ENCODE data around the gene ELP1. TPM values are rescaled to one million over a fixed set of nuclear protein-coding genes. Genes with fewer than 3 reads are reported as not detected.

ELP1 gene
- total RNA-seq, 1 experiment from 2014 or later: 27.9 TPM

GRCh38 chr9:108937561-108938305 lies 3.8 kb upstream of the ELP1 start (continued):
- TF ChIP-seq ZNF671 (CRISPR knock-in tag; IDR thresholded peaks at IDR 0.05) (no peak), SMAD4 (CRISPR knock-in tag; IDR thresholded peaks at IDR 0.05) (no peak), ZNF396 (CRISPR knock-in tag; IDR thresholded peaks at IDR 0.05; ENCODE audit: borderline replicate concordance) (no peak), ZNF232 (CRISPR knock-in tag; IDR thresholded peaks at IDR 0.05) (no peak), FOXP1 (CRISPR knock-in tag; IDR thresholded peaks at IDR 0.05; ENCODE audit: borderline replicate concordance) (no peak), NFATC4 (CRISPR knock-in tag; IDR thresholded peaks at IDR 0.05) (no peak), ATF6 (CRISPR knock-in tag; IDR thresholded peaks at IDR 0.05) (no peak)
- TF ChIP-seq, protein P1, sequence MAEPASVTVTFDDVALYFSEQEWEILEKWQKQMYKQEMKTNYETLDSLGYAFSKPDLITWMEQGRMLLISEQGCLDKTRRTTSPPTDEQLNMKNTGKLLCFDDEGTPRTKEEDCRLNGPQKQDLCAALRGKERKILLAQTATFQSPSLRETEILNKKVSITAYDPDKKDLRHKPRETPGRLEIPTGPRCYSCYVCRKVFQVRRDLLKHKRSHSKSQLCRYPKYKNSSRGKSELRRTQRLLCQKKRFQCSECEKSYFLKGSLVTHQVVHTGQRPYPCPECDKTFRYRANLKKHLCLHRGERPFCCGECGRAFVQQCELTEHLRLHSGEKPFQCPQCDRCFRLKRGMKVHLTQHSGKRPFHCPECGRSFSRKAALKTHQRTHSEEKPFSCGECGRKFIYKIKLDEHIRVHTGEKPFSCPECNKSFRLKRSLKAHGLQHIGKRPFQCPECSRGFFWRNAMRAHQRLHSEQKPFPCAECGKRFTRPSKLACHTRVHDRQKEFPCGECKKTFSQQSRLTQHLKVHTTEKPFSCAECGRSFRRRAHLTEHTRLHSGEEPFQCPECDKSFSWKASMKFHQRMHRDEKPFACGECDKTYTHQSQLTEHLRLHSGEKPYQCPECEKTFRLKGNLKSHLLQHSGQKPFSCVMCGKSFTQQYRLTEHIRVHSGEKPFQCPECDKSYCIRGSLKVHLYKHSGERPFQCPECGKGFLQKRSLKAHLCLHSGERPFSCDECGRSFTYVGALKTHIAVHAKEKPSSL (CRISPR knock-in tag; conservative IDR thresholded peaks at IDR 0.05): no peak
- TF ChIP-seq, protein P2, sequence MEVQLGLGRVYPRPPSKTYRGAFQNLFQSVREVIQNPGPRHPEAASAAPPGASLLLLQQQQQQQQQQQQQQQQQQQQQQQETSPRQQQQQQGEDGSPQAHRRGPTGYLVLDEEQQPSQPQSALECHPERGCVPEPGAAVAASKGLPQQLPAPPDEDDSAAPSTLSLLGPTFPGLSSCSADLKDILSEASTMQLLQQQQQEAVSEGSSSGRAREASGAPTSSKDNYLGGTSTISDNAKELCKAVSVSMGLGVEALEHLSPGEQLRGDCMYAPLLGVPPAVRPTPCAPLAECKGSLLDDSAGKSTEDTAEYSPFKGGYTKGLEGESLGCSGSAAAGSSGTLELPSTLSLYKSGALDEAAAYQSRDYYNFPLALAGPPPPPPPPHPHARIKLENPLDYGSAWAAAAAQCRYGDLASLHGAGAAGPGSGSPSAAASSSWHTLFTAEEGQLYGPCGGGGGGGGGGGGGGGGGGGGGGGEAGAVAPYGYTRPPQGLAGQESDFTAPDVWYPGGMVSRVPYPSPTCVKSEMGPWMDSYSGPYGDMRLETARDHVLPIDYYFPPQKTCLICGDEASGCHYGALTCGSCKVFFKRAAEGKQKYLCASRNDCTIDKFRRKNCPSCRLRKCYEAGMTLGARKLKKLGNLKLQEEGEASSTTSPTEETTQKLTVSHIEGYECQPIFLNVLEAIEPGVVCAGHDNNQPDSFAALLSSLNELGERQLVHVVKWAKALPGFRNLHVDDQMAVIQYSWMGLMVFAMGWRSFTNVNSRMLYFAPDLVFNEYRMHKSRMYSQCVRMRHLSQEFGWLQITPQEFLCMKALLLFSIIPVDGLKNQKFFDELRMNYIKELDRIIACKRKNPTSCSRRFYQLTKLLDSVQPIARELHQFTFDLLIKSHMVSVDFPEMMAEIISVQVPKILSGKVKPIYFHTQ (CRISPR knock-in tag; IDR thresholded peaks at IDR 0.05): no peak

GRCh38 chr9:108934323-108934893 lies 484 bp upstream of the ELP1 start, which contains the start of gene ABITRAM:
Gene ABITRAM (plus strand): TSS chr9:108934400. CDS start chr9:108934487, 87 bp downstream.
- ATAC-seq: peak; percentile 78
- ChIA-PET CTCF (interaction anchor here (1.6 kb wide), 1 partner anchor 20 kb away, joined by 4 read pairs; no protein-coding TSS in a partner anchor), POLR2A (no interaction called here)
- Mint-ChIP-seq H3K4me3 (peak within 1 kb of the TSS; percentile 97), H3K9me3 (no peaks in the 10 kb centered on the region), H3K27me3 (ENCODE audit: low read depth) (no peaks in the 10 kb centered on the region), H3K27ac (peak within 1 kb of the TSS; percentile 99), H3K4me1 (peaks cover 13% of the 10 kb centered on the region), H3K36me3 (peaks cover 8% of the 10 kb centered on the region)
- peak; percentile 74 for DNase-seq (ENCODE audit: low spot score)
- TF ChIP-seq ZNF532 (CRISPR knock-in tag; IDR thresholded peaks at IDR 0.05; ENCODE audit: borderline replicate concordance) (no peak), ARID4B (CRISPR knock-in tag; IDR thresholded peaks at IDR 0.05; ENCODE audit: borderline replicate concordance) (no peak), NR2C2 (CRISPR knock-in tag; IDR thresholded peaks at IDR 0.05) (no peak), ETV6 (CRISPR knock-in tag; IDR thresholded peaks at IDR 0.05) (0 out of 2 replicates have a peak, but pooled peaks have one; percentile 16), SMAD4 (CRISPR knock-in tag; IDR thresholded peaks at IDR 0.05) (no peak), SP1 (CRISPR knock-in tag; conservative IDR thresholded peaks at IDR 0.05) (peak; percentile 76), MYBL2 (CRISPR knock-in tag; IDR thresholded peaks at IDR 0.05) (0 out of 2 replicates have a peak, but pooled peaks have one; percentile 1)

Measured in WTC11 (cell line).